RWPE2 (cell line): ENCODE measurements around the gene E2F8.

ENCODE experiments used
- ATAC-seq: fragments of 200-7000 bp; cut with Tn5 transposase; 3 replicates; pipeline ENCODE4 v1.9.1; 2021; ENCODE audit warnings: low read depth
- DNase-seq: peaks from one replicate; pipeline ENCODE4 v3.0.0-alpha.2; 2020; ENCODE audit warnings: low spot score
- H3K27ac ChIP-seq: fragments of 450-650 bp; 2 replicates; pipeline ENCODE4 v1.5.1; 2017; ENCODE audit warnings: mild to moderate bottlenecking; ENCODE audit not compliant: poor library complexity, severe bottlenecking
- H3K27me3 ChIP-seq: fragments of 250-450 bp; sonication (Bioruptor Pico); 2 replicates; pipeline ENCODE4 v1.5.1; 2021; ENCODE audit warnings: mild to moderate bottlenecking, moderate library complexity; ENCODE audit not compliant: insufficient read depth, poor library complexity, severe bottlenecking
- H3K36me3 ChIP-seq: fragments of 250-450 bp; sonication (Bioruptor Pico); 2 replicates; pipeline ENCODE4 v1.5.1; 2020; ENCODE audit warnings: low read depth, mild to moderate bottlenecking, moderate library complexity
- H3K4me1 ChIP-seq: fragments of 250-450 bp; sonication (Bioruptor Pico); 2 replicates; pipeline ENCODE4 v1.5.1; 2021; ENCODE audit warnings: mild to moderate bottlenecking, moderate library complexity; ENCODE audit not compliant: insufficient read depth, poor library complexity, severe bottlenecking
- H3K4me3 ChIP-seq: fragments of 250-450 bp; sonication (Bioruptor Pico); 2 replicates; pipeline ENCODE4 v1.5.1; 2021; ENCODE audit warnings: mild to moderate bottlenecking, moderate library complexity; ENCODE audit not compliant: severe bottlenecking
- H3K9me3 ChIP-seq: fragments of 250-450 bp; sonication (Bioruptor Pico); 2 replicates; pipeline ENCODE4 v1.5.1; 2021; ENCODE audit warnings: mild to moderate bottlenecking, moderate library complexity; ENCODE audit not compliant: severe bottlenecking
- CTCF ChIP-seq: fragments of 450-650 bp; IDR thresholded peaks from one replicate; pipeline ENCODE4 v1.5.1; 2017; ENCODE audit warnings: mild to moderate bottlenecking, moderate library complexity; ENCODE audit not compliant: poor library complexity, severe bottlenecking

Gene E2F8

GRCh38 chr11:19218786-19219460 lies 21.8 kb downstream of the E2F8 start:
- ATAC-seq (no peak), DNase-seq (no peak)
- Histone ChIP-seq H3K27ac (no peak overlapping the region), H3K36me3 (0 out of 2 replicates have a peak, but pooled peaks cover 3% of the 10 kb centered on the region), H3K9me3 (no peaks in the 10 kb centered on the region), H3K4me1 (peaks cover 21% of the 10 kb centered on the region), H3K27me3 (no peaks in the 10 kb centered on the region), H3K4me3 (no peak overlapping the region)
- TF ChIP-seq CTCF = no peak

GRCh38 chr11:19218216-19218615 lies 22.5 kb downstream of the E2F8 start:
- no peak for TF ChIP-seq CTCF
- peaks cover 21% of the 10 kb centered on the region for H3K4me1 ChIP-seq
- DNase-seq (no peak), ATAC-seq (no peak)
- H3K27me3 ChIP-seq = no peaks in the 10 kb centered on the region
- H3K27ac ChIP-seq = no peak overlapping the region
- H3K9me3 ChIP-seq = no peaks in the 10 kb centered on the region
- H3K4me3 ChIP-seq = no peak overlapping the region
- no peaks in the 10 kb centered on the region for H3K36me3 ChIP-seq

GRCh38 chr11:19216709-19217374 lies 23.9 kb downstream of the E2F8 start:
- no peaks in the 10 kb centered on the region for H3K9me3 ChIP-seq
- TF ChIP-seq CTCF = no peak
- peak; percentile 61 for ATAC-seq
- H3K4me3 ChIP-seq = no peak overlapping the region
- H3K36me3 ChIP-seq = no peaks in the 10 kb centered on the region
- H3K27me3 ChIP-seq = no peaks in the 10 kb centered on the region
- DNase-seq = no peak
- H3K4me1 ChIP-seq = peaks cover 21% of the 10 kb centered on the region
- no peak overlapping the region for H3K27ac ChIP-seq

GRCh38 chr11:19216021-19216420 lies 24.7 kb downstream of the E2F8 start:
- DNase-seq = no peak
- ATAC-seq = no peak
- H3K27ac ChIP-seq = no peak overlapping the region
- H3K4me1 ChIP-seq = peaks cover 21% of the 10 kb centered on the region
- H3K4me3 ChIP-seq = no peak overlapping the region
- no peak for TF ChIP-seq CTCF
- H3K9me3 ChIP-seq = no peaks in the 10 kb centered on the region
- H3K27me3 ChIP-seq = no peaks in the 10 kb centered on the region
- H3K36me3 ChIP-seq = no peaks in the 10 kb centered on the region
